ENCODE results near the gene OTUB2.

Gene OTUB2

DNA sequence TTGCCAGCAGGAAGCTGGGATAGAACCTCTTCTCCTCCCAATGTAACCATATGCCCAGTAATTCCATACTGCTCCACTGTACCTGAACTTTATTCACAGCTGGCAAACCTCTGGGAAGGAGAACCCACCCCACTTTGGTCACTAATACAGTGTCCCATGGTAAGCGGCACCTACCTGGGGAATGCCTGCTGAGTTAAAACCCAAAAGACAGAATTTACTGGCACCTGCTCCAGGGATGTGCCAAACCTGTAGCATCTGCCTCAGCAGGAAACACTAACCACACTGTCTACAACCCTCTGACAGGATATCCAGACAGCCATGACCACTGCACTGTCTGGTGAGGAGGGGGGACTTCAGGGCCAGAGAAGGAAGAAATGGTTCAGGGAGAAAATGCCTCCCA lies 28.3 kb downstream of the OTUB2 start:
- peak overlapping the region; percentile 69 for H3K27ac ChIP-seq
- TF ChIP-seq CTCF (conservative IDR thresholded peaks at IDR 0.05), result no peak

DNA sequence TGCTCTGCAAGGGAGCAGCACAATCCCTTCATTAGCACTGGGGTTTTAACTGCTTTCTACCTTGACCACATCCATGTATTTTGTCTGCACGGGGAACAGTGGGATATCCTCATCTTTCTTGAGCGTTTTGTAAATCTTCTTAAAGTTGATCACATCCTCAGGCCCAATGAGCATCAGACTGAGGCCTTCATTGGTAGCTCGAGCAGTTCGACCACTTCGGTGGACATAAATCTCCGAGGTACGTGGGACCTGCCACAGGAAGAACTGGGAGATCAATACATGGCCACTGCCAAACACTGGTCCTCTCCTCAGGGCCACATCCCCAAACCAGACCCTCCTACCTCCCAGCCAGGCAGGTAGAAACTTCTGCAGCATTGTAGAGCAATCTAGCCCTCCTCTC lies 28.8 kb downstream of the OTUB2 start:
- H3K27ac ChIP-seq, result peak overlapping the region; percentile 69
- TF ChIP-seq CTCF (conservative IDR thresholded peaks at IDR 0.05), result no peak

DNA sequence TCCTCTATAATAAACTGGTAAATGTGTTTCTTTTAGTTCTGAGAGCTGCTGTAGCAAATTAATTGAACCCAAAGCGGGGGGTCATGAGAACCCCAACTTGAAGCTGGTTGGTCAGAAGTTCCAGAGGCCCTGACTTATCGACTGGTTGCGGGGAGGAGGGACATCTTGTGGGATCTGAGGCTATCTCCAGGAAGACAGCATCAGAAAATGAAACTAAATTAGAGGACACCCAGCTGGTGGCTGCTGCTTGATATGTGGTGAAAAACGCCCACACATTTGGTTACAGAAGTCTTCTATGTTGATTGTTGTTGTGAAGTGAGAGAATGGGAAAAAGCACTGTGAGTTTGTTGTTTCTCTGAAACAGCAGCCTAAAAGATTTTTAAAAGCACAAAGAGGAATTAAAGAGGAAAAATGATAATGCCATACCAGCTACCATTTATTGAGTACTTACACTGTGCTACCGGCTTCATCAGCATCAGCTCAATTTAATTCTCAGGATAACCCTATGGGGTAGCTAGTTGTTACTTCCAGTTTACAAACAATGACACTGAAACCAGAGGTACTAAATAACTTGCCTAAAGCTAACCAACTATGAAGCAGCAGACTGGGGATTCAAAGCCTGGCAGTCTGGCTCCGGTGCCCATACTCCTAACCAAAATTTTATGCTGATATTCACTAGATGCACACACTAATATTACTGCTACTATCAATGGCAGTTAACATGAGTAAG lies 30.6 kb downstream of the OTUB2 start:
- no peak overlapping the region for H3K27ac ChIP-seq

DNA sequence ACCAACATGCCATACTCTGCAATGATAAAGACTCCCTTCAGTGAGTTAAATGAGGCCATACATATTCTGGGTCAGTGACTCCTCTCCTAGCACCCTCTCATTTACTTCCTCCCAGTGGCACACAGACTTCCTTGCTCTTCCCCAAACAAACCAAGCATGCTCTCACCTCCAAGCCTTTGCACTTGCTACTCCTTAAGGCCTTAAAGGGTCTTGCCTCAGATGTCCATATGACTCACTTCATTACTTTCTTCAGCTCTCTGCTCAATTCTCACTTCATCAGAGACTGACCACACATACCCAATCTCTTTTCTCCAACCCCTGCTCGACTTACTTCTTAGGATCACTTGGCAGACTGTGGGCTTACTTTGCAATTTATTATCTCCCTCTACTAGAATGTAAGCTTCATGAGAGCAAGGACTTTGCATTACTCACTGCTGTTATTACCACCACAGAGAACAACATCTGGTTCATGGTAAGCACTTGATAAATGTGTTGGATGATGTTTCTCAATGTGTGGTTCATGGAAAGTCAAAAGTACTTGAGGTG lies 32.1 kb downstream of the OTUB2 start:
- TF ChIP-seq CTCF (conservative IDR thresholded peaks at IDR 0.05), result no peak
- peak overlapping the region; percentile 56 for H3K27ac ChIP-seq

More for the DNA sequence above, 30.6 kb downstream of the OTUB2 start:
- no peak for TF ChIP-seq CTCF (conservative IDR thresholded peaks at IDR 0.05)

GRCh38 chr14:94058674-94059138 lies 32.6 kb downstream of the OTUB2 start:
- TF ChIP-seq CTCF (conservative IDR thresholded peaks at IDR 0.05), result no peak
- peak overlapping the region; percentile 56 for H3K27ac ChIP-seq

DNA sequence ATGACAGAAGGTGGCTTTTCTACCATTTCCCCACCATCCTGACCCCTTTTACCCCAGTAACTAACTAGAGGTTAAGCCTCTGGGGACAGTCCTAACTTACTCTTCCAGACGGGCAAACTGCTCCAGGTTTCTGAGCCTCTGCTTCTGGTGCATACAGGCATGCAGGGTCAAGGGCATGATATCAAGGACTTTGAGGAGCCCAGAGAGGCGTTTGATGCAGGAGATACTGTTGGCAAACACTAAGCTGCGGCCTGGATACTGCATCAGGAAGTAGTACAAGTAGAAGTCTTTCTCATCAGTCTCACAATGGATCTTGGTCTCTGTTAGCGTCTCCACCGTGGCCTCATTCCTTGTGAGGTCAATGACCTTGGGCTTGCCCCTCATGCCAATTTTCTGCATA lies 33.9 kb downstream of the OTUB2 start:
- TF ChIP-seq CTCF (conservative IDR thresholded peaks at IDR 0.05), result no peak
- H3K27ac ChIP-seq, result peak overlapping the region; percentile 56

GRCh38 chr14:94062344-94062940 lies 36.3 kb downstream of the OTUB2 start:
- H3K27ac ChIP-seq, result no peak overlapping the region
- no peak for TF ChIP-seq CTCF (conservative IDR thresholded peaks at IDR 0.05)
